ENCODE measurements around the gene GSTM2.
"Not testable (repeated sequence)": the region's sequence is repeated elsewhere in the genome, so short reads cannot be mapped to it uniquely, and the experiment has no call there.

- TF ChIP-seq, protein P1, sequence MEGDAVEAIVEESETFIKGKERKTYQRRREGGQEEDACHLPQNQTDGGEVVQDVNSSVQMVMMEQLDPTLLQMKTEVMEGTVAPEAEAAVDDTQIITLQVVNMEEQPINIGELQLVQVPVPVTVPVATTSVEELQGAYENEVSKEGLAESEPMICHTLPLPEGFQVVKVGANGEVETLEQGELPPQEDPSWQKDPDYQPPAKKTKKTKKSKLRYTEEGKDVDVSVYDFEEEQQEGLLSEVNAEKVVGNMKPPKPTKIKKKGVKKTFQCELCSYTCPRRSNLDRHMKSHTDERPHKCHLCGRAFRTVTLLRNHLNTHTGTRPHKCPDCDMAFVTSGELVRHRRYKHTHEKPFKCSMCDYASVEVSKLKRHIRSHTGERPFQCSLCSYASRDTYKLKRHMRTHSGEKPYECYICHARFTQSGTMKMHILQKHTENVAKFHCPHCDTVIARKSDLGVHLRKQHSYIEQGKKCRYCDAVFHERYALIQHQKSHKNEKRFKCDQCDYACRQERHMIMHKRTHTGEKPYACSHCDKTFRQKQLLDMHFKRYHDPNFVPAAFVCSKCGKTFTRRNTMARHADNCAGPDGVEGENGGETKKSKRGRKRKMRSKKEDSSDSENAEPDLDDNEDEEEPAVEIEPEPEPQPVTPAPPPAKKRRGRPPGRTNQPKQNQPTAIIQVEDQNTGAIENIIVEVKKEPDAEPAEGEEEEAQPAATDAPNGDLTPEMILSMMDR (IDR thresholded peaks at IDR 0.05) = not testable (repeated sequence)
- TF ChIP-seq POLR2A (IDR thresholded peaks at IDR 0.05) = not testable (repeated sequence)
These were observed 26.5 kb downstream of the GSTM2 start for GRCh38 chr1:109694400-109694799.
